GM12878 (cell line): Measurements from ENCODE around the gene TTC39B. TPM values are rescaled to one million over a fixed set of nuclear protein-coding genes. Genes with fewer than 3 reads are reported as not detected.

ENCODE experiments used
- ATAC-seq: fragments of 200-7000 bp; cut with Tn5 transposase; 3 replicates; pipeline ENCODE4 v1.9.1; 2020; ENCODE audit warnings: mild to moderate bottlenecking, moderate library complexity
- BruUV-seq: library from RNA; stranded (reverse); fragments of 400-500 nt; replicated peaks from 2 replicates; lab custom pipeline; 2021; lab: Mats Ljungman, UMichigan
- CTCF ChIA-PET: fragments of 300-600 bp; sonication (Branson Sonifier 250); formaldehyde crosslinking; extraction: SDS; loops from one replicate; lab custom pipeline; 2021; ENCODE audit warnings: inconsistent platforms; lab: Yijun Ruan, JAX
- POLR2A ChIA-PET: fragments of 350-600 bp; formaldehyde crosslinking; extraction: SDS; loops from one replicate; lab custom pipeline; 2021; ENCODE audit warnings: inconsistent platforms; lab: Charles Lee
- RAD21 ChIA-PET: fragments of 300-600 bp; sonication (Branson Sonifier 250); formaldehyde crosslinking; loops from one replicate; lab custom pipeline; 2023; ENCODE audit warnings: antibody characterized with exemption; ENCODE audit not compliant: unreplicated experiment; lab: Charles Lee
- SMC1A ChIA-PET: fragments of 300-600 bp; sonication (Branson Sonifier 250); formaldehyde crosslinking; loops from one replicate; lab custom pipeline; 2023; ENCODE audit not compliant: unreplicated experiment, uncharacterized antibody; lab: Charles Lee
- DNase-seq: peaks from one replicate; pipeline ENCODE4 v3.0.0-alpha.2; 2011; ENCODE audit warnings: low read depth, low spot score
- FAIRE-seq: peaks from 3 replicates; lab custom pipeline; 2011; peaks lifted over from hg19 to GRCh38; lab: Jason Lieb, UNC
- H2AFZ ChIP-seq: 2 replicates; pipeline ENCODE4 v1.6.0; 2011; ENCODE audit warnings: low read depth, low read length, control low read depth; ENCODE audit not compliant: control insufficient read depth
- H3K27ac ChIP-seq: 2 replicates; pipeline ENCODE4 v1.5.1; 2011; ENCODE audit warnings: control low read depth; ENCODE audit not compliant: control insufficient read depth, insufficient read depth
- H3K27me3 ChIP-seq, 2 experiments: replicated peaks in 1 of 2; 2 replicates each; pipeline versions ENCODE4 v1.6.0 to v1.6.1; 2011; ENCODE audit warnings: low read length in 1 of 2; ENCODE audit not compliant: control insufficient read depth in 2 of 2, insufficient read depth in 2 of 2
- H3K36me3 ChIP-seq, 2 experiments: 2 replicates each; pipeline ENCODE4 v1.5.1; 2011; ENCODE audit warnings: low read length in 1 of 2; ENCODE audit not compliant: control insufficient read depth in 2 of 2, insufficient read depth in 2 of 2
- H3K4me1 ChIP-seq: 2 replicates; pipeline ENCODE4 v1.6.1; 2011; ENCODE audit warnings: mild to moderate bottlenecking, low read length, moderate library complexity, mixed read lengths; ENCODE audit not compliant: control insufficient read depth, insufficient read depth
- H3K4me2 ChIP-seq: 2 replicates; pipeline ENCODE4 v1.6.0; 2011; ENCODE audit warnings: control low read depth; ENCODE audit not compliant: control insufficient read depth, insufficient read depth
- H3K4me3 ChIP-seq: fragments of 200-600 bp; sonication (generic); 2 replicates; pipeline ENCODE4 v1.5.1; 2016
- H3K79me2 ChIP-seq: 2 replicates; pipeline ENCODE4 v1.6.0; 2011; ENCODE audit warnings: low read length; ENCODE audit not compliant: control insufficient read depth, insufficient read depth
- H3K9ac ChIP-seq: 2 replicates; pipeline ENCODE4 v1.8.0; 2011; ENCODE audit warnings: low read length, control low read depth, mixed read lengths; ENCODE audit not compliant: control insufficient read depth, insufficient read depth
- H3K9me3 ChIP-seq: replicated peaks from 3 replicates; pipeline ENCODE4 v1.5.1; 2011; ENCODE audit warnings: mild to moderate bottlenecking, low read length; ENCODE audit not compliant: control insufficient read depth, insufficient read depth
- H4K20me1 ChIP-seq: 2 replicates; pipeline ENCODE4 v1.6.0; 2011; ENCODE audit not compliant: control insufficient read depth, insufficient read depth
- ATF3 ChIP-seq: IDR thresholded peaks from 2 replicates; pipeline ENCODE4 v1.6.1; 2011; ENCODE audit warnings: low read depth, mild to moderate bottlenecking, low read length, moderate library complexity, borderline replicate concordance; ENCODE audit errors: extremely low read depth
- ATF7 ChIP-seq: fragments of 450-650 bp; IDR thresholded peaks from 2 replicates; pipeline ENCODE4 v1.6.1; 2016; ENCODE audit warnings: low read depth, mild to moderate bottlenecking
- CHD2 ChIP-seq: IDR thresholded peaks from 2 replicates; pipeline ENCODE4 v1.6.1; 2011; ENCODE audit warnings: low read depth, low read length, improper control_type of control experiment, borderline replicate concordance
- EED ChIP-seq: sonication (generic); IDR thresholded peaks from 2 replicates; pipeline ENCODE4 v1.6.1; 2016; ENCODE audit warnings: antibody characterized with exemption, low read depth
- HCFC1 ChIP-seq: fragments of 150-350 bp; IDR thresholded peaks from 2 replicates; pipeline ENCODE4 v1.6.1; 2014; ENCODE audit warnings: low read length
- HDAC2 ChIP-seq: fragments of 200-600 bp; sonication (generic); IDR thresholded peaks from 2 replicates; pipeline ENCODE4 v1.6.1; 2017
- IKZF2 ChIP-seq, 2 experiments: fragments of 450-650 bp; IDR thresholded peaks; 2 replicates each; pipeline ENCODE4 v1.6.1; 2017; ENCODE audit warnings: mild to moderate bottlenecking in 2 of 2, moderate library complexity in 2 of 2
- JUND ChIP-seq: IDR thresholded peaks from 2 replicates; pipeline ENCODE4 v1.6.1; 2012; ENCODE audit warnings: low read depth, mild to moderate bottlenecking, low read length, improper control_type of control experiment, moderate library complexity
- LARP7 ChIP-seq: fragments of 450-650 bp; IDR thresholded peaks from 2 replicates; pipeline ENCODE4 v1.6.1; 2017; ENCODE audit warnings: mild to moderate bottlenecking
- MXI1 ChIP-seq: fragments of 150-350 bp; IDR thresholded peaks from 2 replicates; pipeline ENCODE4 v1.6.1; 2011; ENCODE audit warnings: low read depth, mild to moderate bottlenecking, inconsistent platforms, low read length, improper control_type of control experiment
- SMAD1 ChIP-seq: fragments of 450-650 bp; IDR thresholded peaks from 2 replicates; pipeline ENCODE4 v1.6.1; 2018; ENCODE audit warnings: mild to moderate bottlenecking, low read depth; ENCODE audit not compliant: partially characterized antibody
- SUPT20H ChIP-seq: IDR thresholded peaks from 2 replicates; pipeline ENCODE4 v1.6.1; 2011; ENCODE audit warnings: low read depth, mild to moderate bottlenecking, low read length, moderate library complexity, borderline replicate concordance; ENCODE audit not compliant: control insufficient read depth
- TAF1 ChIP-seq: IDR thresholded peaks from 2 replicates; pipeline ENCODE4 v1.6.1; 2011; ENCODE audit warnings: mild to moderate bottlenecking, low read depth, low read length, borderline replicate concordance
- TBL1XR1 ChIP-seq: IDR thresholded peaks from 2 replicates; pipeline ENCODE4 v1.6.1; 2012; ENCODE audit warnings: low read depth, low read length, improper control_type of control experiment
- TCF7 ChIP-seq: IDR thresholded peaks from 2 replicates; pipeline ENCODE4 v1.6.1; 2014; ENCODE audit warnings: antibody characterized with exemption, borderline replicate concordance
- ZNF384 ChIP-seq: IDR thresholded peaks from 2 replicates; pipeline ENCODE4 v1.6.1; 2012; ENCODE audit warnings: low read depth, mild to moderate bottlenecking, low read length, improper control_type of control experiment, borderline replicate concordance
- WGBS: methylation state at CpG from one replicate; pipeline ENCODE4 v1.1.6; 2016; ENCODE audit warnings: low lambda C conversion rate; ENCODE audit not compliant: insufficient replicate concordance, insufficient coverage; ENCODE audit errors: missing lambda C conversion rate; 5-methylcytosine and 5-hydroxymethylcytosine counted together
- in situ Hi-C: fragments of 300-500 bp; cut with MboI; formaldehyde crosslinking; loops from 9 replicates; pipeline ENCODE4 v1.14.3; 2018; ENCODE audit warnings: mixed read lengths
- intact Hi-C: fragments of 100-400 bp; cut with micrococcal nuclease; formaldehyde crosslinking; loops from one replicate; pipeline ENCODE4 v1.14.2; 2022; ENCODE audit not compliant: unreplicated experiment
- polyA plus RNA-seq, 11 experiments: library from polyadenylated mRNA; depleted of rRNA in 4 of 11; unstranded in 6 of 11; stranded (reverse) in 5 of 11; fragments of >200 nt; fragmentation: Nextera tagmentation in 4 of 11; fragmentation: Illumina TruSeq in 1 of 11; extraction: Ambion mirVana in 4 of 11; extraction: Trizol in 1 of 11; gene quantifications; 1 replicate in 1 of 11; 2 replicates in 10 of 11; pipeline versions ENCODE4 v1.2.1 to v1.2.3, GENCODE V29; 2011 to 2016; ENCODE audit warnings: inconsistent platforms in 2 of 11, missing spikeins in 2 of 11, low read depth in 1 of 11
- total RNA-seq, 4 experiments: library from RNA; depleted of rRNA in 3 of 4; stranded (reverse); fragments of >200 nt in 3 of 4; fragmentation: Illumina TruSeq in 1 of 4; extraction: Trizol in 1 of 4; gene quantifications; 2 replicates each; pipeline versions ENCODE4 v1.2.1 to v1.2.3, GENCODE V29; 2013 to 2021
- TF ChIP-seq, protein P1 (sequence below): fragments of 450-650 bp; IDR thresholded peaks from 2 replicates; pipeline ENCODE4 v1.6.1; 2017; ENCODE audit warnings: borderline replicate concordance
- TF ChIP-seq, protein P2 (sequence below): fragments of 450-650 bp; IDR thresholded peaks from 2 replicates; pipeline ENCODE4 v1.6.1; 2016; ENCODE audit warnings: mild to moderate bottlenecking

Gene TTC39B
- total and polyA plus RNA-seq, 10 of the 15 experiments (the other 5 are each of a cell fraction or from before 2014, with no cell fraction given), result 0.68 to 2.5 (median 1.5) TPM

DNA sequence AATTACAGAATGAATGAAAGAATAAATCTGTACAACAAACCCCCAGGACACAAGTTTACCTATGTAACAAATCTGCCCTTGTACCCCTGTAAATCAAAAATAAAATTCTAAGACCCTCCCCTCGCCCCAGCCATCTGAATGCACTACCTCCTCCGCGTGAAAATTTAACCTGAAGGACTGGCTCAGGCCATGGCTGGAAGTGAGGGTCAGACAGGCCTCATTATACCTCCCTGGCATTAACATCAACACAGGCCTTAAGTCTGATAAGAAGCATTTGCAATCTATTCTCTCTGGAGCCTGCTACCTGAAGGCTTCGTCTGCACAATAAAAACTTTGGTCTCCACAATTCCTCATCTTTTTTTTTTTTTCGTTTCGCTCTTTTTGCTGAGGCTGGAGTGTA, 48.7 kb upstream of the TTC39B start:
- CTCF ChIA-PET, result interaction anchor here (1.6 kb wide), 1 partner anchor 15 kb away, joined by 4 read pairs; no protein-coding TSS in a partner anchor
- H3K36me3 ChIP-seq, result no peaks in the 10 kb centered on the region
- TF ChIP-seq, protein P1, sequence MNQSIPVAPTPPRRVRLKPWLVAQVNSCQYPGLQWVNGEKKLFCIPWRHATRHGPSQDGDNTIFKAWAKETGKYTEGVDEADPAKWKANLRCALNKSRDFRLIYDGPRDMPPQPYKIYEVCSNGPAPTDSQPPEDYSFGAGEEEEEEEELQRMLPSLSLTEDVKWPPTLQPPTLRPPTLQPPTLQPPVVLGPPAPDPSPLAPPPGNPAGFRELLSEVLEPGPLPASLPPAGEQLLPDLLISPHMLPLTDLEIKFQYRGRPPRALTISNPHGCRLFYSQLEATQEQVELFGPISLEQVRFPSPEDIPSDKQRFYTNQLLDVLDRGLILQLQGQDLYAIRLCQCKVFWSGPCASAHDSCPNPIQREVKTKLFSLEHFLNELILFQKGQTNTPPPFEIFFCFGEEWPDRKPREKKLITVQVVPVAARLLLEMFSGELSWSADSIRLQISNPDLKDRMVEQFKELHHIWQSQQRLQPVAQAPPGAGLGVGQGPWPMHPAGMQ, result no peak
- TF ChIP-seq LARP7 (no peak), TAF1 (no peak), EED (no peak), SUPT20H (no peak), JUND (no peak), ZNF384 (no peak), CHD2 (no peak), TBL1XR1 (no peak), ATF7 (no peak), TCF7 (no peak), MXI1 (no peak), HCFC1 (no peak), IKZF2 (IDR thresholded peaks at IDR 0.05) (no peak), SMAD1 (no peak), HDAC2 (no peak), ATF3 (no peak)
- TF ChIP-seq, protein P2, sequence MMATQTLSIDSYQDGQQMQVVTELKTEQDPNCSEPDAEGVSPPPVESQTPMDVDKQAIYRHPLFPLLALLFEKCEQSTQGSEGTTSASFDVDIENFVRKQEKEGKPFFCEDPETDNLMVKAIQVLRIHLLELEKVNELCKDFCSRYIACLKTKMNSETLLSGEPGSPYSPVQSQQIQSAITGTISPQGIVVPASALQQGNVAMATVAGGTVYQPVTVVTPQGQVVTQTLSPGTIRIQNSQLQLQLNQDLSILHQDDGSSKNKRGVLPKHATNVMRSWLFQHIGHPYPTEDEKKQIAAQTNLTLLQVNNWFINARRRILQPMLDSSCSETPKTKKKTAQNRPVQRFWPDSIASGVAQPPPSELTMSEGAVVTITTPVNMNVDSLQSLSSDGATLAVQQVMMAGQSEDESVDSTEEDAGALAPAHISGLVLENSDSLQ, result no peak
- H3K27ac ChIP-seq, result no peak overlapping the region
- no peaks in the 10 kb centered on the region for H3K4me1 ChIP-seq
- H3K9ac ChIP-seq, result no peak overlapping the region
- FAIRE-seq (no peak), DNase-seq (no peak), ATAC-seq (no peak)
- POLR2A ChIA-PET, result no interaction called here
- no peaks in the 10 kb centered on the region for H4K20me1 ChIP-seq
- no peaks in the 10 kb centered on the region for H3K9me3 ChIP-seq
- no peak overlapping the region for H3K4me2 ChIP-seq
- BruUV-seq, result no TSS peak
- intact Hi-C loops, result no loop called here
- no peak overlapping the region for H3K4me3 ChIP-seq
- RAD21 ChIA-PET, result no interaction called here
- no peak overlapping the region for H2AFZ ChIP-seq
- SMC1A ChIA-PET, result interaction anchor here (1.6 kb wide), 1 partner anchor 10 kb away, joined by 3 read pairs; no protein-coding TSS in a partner anchor
- H3K27me3 ChIP-seq, result no peaks in the 10 kb centered on the region
- WGBS, result 32% methylated on average over 6 of the region's 6 CpGs
- H3K79me2 ChIP-seq, result no peaks in the 10 kb centered on the region
- in situ Hi-C loops, result no loop called here
